AG09309 (cell line): ENCODE measurements around the gene JDP2.

ENCODE experiments used
- DNase-seq: peaks from one replicate; pipeline ENCODE4 v3.0.0-alpha.2; 2010; ENCODE audit warnings: low read depth
- H3K4me3 ChIP-seq: 2 replicates; pipeline ENCODE4 v1.5.1; 2011; ENCODE audit warnings: mild to moderate bottlenecking, low read depth, low read length, moderate library complexity; ENCODE audit not compliant: control insufficient read depth
- TF ChIP-seq, protein P1 (sequence below): IDR thresholded peaks from 2 replicates; pipeline ENCODE4 v1.5.1; 2011; ENCODE audit warnings: mild to moderate bottlenecking, low read depth, low read length, inconsistent platforms; ENCODE audit not compliant: insufficient read depth, control insufficient read depth; ENCODE audit errors: missing control alignments

Gene JDP2

DNA sequence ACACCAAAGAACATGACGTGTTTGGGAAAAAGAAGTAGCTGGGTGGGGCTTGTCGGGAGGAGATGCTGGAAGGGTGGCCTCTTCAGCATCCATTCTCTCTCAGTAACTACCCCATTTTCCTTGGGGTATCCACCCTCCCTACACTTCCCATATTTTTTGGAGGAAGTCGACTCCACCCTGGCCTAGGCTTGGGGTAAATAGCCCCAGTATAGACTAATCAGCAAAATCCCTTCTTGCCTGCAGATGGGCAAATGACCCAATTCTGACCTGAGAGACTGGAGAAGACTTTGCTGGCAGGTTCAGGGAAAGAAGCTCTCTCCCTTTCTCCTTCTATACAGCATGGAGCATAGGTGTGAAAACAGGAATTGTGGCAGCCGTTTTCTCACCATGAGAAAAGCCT is 28.5 kb upstream of the JDP2 start:
- DNase-seq: no peak
- TF ChIP-seq, protein P1, sequence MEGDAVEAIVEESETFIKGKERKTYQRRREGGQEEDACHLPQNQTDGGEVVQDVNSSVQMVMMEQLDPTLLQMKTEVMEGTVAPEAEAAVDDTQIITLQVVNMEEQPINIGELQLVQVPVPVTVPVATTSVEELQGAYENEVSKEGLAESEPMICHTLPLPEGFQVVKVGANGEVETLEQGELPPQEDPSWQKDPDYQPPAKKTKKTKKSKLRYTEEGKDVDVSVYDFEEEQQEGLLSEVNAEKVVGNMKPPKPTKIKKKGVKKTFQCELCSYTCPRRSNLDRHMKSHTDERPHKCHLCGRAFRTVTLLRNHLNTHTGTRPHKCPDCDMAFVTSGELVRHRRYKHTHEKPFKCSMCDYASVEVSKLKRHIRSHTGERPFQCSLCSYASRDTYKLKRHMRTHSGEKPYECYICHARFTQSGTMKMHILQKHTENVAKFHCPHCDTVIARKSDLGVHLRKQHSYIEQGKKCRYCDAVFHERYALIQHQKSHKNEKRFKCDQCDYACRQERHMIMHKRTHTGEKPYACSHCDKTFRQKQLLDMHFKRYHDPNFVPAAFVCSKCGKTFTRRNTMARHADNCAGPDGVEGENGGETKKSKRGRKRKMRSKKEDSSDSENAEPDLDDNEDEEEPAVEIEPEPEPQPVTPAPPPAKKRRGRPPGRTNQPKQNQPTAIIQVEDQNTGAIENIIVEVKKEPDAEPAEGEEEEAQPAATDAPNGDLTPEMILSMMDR: no peak
- H3K4me3 ChIP-seq: no peak overlapping the region

GRCh38 chr14:75399843-75400775 is 27.7 kb upstream of the JDP2 start:
- no peak for DNase-seq
- TF ChIP-seq, protein P1: no peak
- H3K4me3 ChIP-seq: no peak overlapping the region

GRCh38 chr14:75401361-75401760 is 26.5 kb upstream of the JDP2 start:
- no peak overlapping the region for H3K4me3 ChIP-seq
- DNase-seq: no peak
- TF ChIP-seq, protein P1: no peak

GRCh38 chr14:75402867-75403413 is 24.9 kb upstream of the JDP2 start:
- no peak for DNase-seq
- TF ChIP-seq, protein P1: no peak

GRCh38 chr14:75404847-75405246 is 23.0 kb upstream of the JDP2 start:
- no peak for DNase-seq
- TF ChIP-seq, protein P1: no peak
- H3K4me3 ChIP-seq: no peak overlapping the region

More at GRCh38 chr14:75402867-75403413, 24.9 kb upstream of the JDP2 start:
- H3K4me3 ChIP-seq: no peak overlapping the region

- DNase-seq: no peak
- no peak overlapping the region for H3K4me3 ChIP-seq
- TF ChIP-seq, protein P1: no peak
Measured at GRCh38 chr14:75406102-75406501, 21.7 kb upstream of the JDP2 start.
